ENCODE results near the gene PSRC1. TPM values are rescaled to one million over a fixed set of nuclear protein-coding genes. Genes with fewer than 3 reads are reported as not detected.
"Not testable (repeated sequence)": the region's sequence is repeated elsewhere in the genome, so short reads cannot be mapped to it uniquely, and the experiment has no call there.

Gene PSRC1
- polyA plus RNA-seq, 4 donors = 22.1 to 28.3 (median 26.6) TPM

DNA sequence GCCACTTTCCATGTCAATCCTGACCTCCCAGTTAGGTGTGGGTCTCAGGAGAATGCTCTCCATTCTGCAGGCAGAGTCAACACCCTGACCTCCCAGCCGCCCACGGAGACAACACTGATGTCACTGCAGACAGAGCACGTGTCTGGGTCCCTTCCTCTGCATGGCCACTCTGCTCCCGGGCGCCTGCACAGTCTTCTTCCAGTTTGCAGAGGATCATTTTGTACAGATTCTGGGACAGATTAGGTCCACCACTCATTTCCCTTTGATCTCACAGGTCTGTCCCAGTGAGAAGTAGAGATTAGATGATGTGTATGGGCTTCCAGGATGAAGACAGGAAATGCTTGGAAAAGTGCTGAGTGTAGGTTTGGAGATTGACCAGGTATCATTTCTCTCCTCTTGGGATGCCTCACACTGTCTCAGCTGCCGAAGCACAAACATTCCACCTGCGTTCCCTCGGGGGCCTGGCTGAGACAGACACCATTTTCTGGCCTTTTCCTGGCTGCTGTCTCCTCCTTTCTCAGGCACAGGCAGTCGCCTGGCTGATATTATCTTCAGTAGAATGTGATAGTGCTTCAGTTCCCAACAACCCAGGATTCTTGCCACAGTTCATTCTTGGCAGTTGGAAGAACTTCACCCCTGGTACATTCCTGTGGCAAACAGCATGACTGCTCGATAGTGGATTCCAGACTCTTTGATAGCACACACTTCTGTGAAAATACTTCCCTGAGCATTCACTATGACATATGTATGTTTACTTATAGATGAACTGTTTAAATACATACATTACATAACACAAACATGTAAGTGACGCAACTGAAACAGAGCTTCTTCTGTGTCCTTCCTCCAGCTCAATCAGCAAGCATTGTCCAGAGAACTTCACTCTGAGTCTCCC, 16.0 kb upstream of the PSRC1 start:
- no peak for DNase-seq (ENCODE audit: low read depth in 4 of 4, low spot score in 3 of 4)

DNA sequence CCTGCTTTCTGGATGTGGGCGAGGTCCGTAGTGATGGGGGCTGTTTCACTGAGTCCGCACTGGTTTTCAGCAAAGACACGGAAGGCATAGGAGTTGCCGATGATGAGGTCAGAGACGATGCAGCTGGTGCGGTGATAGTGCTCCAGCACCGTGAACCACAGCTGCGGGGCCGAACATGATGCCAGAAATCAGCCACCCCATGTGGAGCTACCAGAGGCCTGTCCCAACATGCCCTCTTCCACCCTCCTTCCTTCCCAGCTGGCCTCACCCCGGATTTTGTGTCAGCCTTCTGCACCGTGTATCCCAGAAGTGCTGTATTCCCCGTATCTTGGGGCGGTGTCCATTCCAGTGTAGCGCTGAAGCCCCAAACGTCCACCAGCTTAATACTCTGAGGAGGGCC, 13.8 kb upstream of the PSRC1 start:
- DNase-seq (ENCODE audit: low read depth in 4 of 4, low spot score in 3 of 4) = no peak

DNA sequence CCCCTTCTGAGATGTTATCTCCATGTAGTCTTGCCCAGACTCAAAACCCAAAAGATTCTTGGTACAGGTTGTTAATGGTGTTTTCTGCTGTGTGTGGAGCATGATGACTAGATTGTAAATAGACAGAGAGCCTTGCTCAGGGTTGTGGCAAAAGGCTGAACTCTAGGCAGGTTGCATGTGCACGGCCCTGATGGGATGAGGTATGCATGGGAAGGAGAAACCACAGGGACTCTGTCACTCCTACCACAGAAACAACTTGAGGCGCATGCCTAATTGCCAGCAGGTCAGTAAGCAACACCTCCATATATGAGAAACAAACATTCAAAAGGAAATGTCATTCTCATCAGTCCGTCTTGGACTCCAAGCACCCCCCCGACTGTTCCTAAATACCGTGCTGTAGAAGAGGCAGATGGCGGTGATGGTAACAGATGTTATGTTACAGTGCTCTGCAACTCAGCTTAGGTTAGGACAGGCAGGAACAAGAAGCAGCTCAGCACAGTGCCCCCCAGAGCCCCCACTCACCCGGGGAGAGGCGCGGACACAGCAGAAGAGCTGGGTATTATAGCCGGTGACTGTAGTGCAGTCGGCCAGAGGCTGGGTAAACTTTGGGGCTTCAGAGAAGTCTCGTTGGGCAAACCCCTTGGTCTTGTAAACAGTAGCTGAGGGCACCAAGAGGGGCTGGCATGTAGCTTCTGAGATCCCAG, 12.9 kb upstream of the PSRC1 start:
- no peak for DNase-seq (ENCODE audit: low read depth in 4 of 4, low spot score in 3 of 4)

DNA sequence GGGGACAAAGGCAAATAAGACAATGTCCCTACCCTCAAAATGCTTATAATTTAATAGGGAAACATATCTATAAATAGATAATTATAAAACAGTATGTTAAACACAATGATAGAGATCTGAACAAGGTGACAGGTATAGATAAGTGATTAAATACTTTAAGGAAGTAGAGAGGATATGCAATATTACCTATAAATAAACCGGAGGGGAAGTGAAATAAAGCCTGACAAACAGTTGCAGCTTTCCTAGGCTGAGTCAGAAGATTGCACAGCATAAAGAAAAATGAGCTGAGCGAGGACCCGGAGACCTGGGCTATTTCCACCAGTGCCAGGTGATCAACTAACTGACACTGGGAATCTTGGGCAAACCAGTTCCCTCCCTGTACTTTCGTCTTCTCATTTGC, 11.5 kb upstream of the PSRC1 start:
- no peak for DNase-seq (ENCODE audit: low read depth in 4 of 4, low spot score in 3 of 4)

DNA sequence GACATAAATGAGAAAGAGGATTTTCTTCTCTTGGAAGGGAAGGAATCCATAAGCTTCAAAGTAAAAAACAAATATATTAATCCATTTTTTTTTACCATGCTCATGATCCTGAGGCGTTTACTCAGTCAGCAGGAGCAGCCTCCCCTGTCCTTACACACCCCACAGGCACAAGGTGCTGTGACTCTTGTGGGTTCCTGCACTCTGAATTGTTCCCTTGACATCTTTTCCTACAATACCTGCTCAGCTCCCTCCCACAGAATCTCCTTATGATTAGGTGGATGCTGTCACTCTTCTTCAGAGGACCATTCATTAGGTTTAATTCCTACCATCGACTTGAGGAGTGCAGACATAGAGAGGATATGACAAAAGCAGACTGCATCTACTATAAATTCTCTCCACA, 10.1 kb upstream of the PSRC1 start:
- no peak for DNase-seq (ENCODE audit: low read depth in 4 of 4, low spot score in 3 of 4)

DNA sequence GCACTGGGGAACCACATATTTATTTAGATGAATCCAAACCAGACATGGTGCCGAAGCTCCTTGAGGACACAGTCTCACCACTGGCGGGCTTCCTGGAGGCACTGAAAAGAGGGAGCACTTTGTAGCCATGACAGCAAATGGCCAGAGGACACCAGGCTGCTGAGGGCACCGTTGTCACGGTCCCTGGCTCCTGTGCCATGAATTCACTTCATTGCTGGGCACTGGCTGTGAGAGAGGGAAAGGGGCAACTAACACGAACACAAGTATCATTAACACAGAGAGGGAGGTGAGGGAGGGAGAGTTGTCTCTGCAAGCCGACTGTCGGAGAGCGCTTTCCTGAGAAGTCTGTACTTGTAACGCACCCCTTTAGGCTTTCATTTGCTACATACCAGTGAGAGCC, 9.4 kb upstream of the PSRC1 start:
- DNase-seq (ENCODE audit: low read depth in 4 of 4, low spot score in 3 of 4) = no peak

DNA sequence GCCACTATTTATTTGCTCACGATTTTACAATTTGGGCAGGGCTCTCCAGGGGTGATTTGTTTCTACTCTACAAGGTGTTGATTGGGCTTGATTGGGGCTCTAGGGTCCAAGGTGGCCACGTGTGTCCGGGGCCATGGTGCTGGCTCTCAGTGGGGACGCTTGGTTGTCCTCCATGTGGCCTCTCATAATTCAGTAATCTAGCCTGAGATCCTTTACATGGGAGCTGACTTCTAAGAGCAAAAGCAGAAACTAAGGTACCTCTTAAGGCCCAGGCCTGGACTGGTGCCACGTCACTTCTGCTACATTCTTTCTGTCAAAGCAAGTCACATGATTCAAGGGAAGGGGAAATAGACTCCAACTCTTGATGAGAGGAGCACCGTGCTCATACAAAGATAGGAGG, 8.1 kb upstream of the PSRC1 start:
- DNase-seq (ENCODE audit: low read depth in 4 of 4, low spot score in 3 of 4) = no peak

DNA sequence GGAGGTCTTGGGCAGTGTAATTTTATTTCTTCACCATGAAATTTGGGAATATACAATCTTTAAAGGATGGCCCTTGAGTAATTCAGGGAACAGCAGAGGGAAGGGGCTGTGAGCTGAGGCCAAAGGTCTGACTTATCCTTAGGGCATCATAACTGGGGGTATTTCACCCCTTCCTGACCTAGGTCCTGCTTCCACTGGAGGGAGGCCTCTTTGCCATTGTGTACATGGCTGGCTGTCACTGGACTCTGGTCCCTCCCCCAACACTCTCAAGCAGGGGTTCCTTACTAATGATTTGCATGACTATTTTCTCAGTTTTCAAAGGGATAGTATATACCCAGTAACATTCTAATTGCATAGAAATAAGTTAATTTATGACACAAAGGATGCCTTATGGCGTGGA, 7.2 kb upstream of the PSRC1 start:
- no peak for DNase-seq (ENCODE audit: low read depth in 4 of 4, low spot score in 3 of 4)

DNA sequence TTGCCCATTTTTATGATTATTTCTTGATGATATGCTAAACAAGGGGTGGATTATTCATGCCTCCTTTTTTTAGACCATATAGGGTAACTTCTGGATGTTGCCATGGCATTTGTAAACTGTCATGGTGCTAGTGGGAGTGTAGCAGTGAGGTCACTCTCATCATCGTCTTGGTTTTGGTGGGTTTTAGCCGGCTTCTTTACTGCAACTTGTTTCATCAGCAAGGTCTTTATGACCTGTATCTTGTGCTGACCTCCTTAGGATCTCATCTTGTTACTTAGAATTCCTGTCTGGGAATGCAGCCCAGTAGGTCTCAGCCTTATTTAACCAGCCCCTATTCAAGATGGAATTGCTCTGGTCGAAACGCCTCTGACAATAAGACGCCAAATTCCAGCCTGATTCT, 3.8 kb upstream of the PSRC1 start:
- DNase-seq (ENCODE audit: low read depth in 4 of 4, low spot score in 3 of 4) = not testable (repeated sequence)

DNA sequence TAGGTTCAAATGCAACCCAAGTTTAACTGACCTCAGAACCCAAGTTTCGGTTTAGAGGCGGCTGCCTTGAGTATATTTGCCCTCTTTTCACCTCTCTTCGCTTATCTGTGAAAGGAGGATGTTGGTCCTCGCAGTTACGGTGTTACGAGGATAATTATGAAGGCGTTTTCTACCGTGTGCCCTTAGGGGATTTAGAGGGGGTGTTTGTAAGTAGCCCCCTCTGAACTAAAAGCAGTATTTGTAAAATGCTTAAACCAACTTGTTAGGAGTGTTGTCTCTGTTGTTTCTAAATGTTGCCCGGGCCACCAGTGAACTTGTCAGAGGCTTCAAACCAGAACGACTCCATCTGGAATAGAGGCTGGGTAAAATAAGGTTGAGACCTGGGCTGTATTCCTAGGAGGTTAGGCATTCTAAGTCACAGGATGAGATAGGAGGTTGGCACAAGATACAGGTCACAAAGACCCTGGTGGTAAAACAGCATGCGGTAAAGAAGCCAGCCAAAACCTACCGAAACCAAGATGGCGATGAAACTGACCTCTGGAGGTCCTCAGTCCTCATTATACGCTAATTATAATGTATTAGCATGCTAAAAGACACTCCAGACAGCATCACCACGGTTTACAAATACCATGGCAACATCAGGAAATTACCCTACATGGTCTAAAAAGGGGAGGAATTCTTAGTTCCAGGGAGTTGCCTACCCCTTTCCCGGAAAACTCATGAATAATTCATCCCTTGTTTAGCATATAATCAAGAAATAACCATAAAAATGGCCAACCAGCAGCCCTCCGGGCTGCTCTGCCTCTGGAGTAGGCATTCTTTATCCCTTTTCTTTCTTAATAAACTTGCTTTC, 1.0 kb upstream of the PSRC1 start:
- DNase-seq (ENCODE audit: low read depth in 4 of 4, low spot score in 3 of 4) = no peak

DNA sequence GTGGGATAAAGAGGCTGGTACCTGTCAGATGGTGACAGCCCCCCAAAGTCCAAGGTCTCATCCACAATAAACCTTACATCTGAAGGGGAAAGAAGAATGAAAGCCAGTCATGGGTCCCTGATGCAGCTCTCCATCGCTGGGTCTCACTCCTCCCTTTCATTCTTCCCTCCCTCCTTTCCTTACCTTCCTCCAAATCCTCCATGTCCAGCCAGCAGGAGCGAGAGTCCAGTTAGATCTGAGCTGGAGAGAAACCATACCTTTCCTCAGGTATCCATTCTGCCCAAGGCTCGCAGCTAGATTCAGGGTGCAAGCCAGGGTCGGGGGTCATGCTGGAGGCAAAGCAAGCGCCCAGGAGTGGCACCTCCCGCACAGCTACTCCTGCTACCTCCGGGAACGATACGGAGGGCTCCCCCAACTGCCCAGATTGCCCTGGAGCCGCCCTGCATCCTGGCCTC, 421 bp downstream of the PSRC1 start:
- DNase-seq (ENCODE audit: low read depth in 4 of 4, low spot score in 3 of 4) = no peak

DNA sequence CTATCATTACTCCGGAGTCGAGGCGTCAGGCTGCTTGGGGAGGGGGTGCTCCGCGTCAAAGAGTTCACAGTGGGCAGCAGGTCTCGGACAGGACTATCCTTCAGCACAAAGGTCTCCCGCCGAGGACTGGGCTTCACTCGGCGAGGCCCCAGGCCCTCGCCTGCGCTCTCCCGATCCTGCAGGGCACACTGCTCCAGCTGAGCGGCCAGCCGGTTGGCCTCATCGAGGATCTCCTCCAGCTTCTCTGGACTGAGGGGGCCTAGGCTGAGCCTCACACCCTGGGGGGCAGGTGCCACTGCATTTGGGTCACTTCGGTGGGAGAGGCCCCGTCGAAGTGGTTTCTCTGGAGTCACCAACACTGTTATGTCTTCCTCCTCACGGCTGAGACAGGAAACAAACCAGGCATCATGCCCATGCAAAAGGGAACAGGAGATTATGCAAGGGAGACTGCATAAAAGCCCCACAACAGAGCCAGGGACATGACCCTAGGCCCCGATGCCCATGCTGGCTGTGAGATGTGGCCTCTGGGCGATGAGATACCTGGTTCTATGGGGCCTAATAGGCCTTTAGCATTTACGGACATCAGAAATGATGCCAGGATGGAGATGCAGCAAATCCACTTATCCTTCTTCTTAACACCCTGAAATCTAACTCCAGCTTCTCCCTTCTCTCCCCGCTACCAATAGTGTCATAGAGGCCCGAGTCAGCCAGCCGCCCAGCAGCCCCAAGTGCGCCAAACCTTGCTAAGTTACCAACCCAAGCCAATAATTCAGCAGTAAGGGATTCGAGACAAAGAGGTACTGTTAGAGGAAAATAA, 1.1 kb downstream of the PSRC1 start:
- no peak for DNase-seq (ENCODE audit: low read depth in 4 of 4, low spot score in 3 of 4)

DNA sequence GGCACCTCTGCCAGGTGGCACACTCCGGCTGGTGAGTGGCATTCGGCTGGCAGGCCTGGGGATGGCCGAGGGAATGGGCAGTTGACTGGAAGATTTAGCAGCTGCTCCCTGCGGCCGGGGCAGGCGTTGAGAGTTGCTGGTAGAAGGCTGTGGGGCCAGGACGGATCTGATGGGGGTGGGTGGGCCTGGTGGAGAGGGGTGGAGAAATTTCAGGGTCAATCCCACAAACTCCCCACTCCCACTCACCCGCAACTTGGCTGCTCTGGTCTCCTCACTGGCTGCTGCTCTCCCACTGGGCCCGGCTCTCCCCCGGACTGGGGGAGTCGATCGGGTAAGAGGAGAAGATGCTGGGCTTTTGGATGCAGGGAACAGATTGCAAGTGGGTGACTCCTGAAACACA, 2.1 kb downstream of the PSRC1 start:
- DNase-seq (ENCODE audit: low read depth in 4 of 4, low spot score in 3 of 4) = no peak

DNA sequence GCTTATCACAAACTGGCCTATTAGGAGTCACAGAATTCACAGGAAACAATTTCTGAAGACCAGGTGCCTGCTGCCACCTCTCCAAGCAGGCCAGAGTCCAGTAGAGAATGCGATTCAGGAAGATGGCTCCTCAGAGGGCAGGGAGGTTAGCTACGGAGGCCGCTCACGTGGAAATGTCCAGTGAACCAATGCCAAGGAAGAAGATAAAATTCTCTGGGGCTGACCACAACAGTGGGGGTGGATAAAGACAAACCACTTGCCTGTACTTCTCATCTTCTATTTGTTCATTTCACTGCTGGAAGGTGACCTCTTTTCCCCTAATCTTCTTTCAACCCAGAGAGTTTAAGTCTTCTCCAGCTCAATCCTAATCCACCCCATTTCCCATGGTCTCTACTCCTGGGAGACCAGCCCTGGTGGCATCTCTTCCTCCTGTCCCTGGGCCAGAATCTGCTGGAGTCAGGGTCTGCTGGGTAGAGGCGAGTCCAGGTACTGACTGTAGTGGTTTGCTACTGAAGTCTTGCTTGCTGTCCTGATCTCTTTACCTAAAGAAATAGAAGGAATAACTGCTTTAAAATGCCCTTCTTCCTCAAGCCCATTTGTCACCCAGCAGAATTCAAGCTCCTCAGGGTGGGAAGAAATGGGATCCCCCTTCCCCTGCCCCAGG, 3.2 kb downstream of the PSRC1 start:
- no peak for DNase-seq (ENCODE audit: low read depth in 4 of 4, low spot score in 3 of 4)

DNA sequence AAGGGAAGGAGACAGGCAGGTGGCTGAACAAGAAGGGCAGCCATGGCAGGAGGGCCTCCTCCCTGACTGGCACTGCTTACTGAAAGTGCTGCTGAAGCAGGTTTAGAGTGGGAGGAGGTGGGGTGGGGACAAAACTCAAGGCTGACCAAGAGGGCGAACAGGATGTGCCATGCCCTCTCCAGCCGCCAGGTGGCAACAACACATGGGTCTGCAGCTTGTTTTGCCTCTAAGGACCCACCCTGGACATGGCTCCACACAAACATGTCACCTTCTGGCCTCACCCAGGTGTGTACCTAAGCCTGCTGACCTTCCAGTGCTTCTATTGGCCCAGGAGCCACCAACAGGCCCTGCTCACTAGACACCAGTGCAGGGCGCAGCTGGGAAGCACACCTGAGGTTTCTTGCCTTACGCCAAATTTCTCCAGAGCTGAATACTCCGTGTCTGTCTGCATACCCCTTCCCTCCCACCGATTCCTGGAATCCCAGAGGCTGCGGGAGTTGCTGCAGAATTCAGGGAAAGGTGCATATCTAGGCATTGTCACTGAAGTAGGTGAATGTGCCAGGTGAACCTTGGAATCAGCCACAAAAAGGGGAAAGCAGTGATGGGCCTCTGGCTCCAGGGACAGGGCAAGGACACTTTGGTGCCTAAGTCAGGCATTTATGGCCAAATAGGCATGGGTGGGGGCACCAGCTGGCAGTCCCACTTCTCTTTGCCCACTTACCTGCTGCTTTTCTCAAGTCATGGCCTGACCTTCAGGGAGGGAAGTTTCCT, 5.3 kb downstream of the PSRC1 start:
- DNase-seq (ENCODE audit: low read depth in 4 of 4, low spot score in 3 of 4) = no peak

DNA sequence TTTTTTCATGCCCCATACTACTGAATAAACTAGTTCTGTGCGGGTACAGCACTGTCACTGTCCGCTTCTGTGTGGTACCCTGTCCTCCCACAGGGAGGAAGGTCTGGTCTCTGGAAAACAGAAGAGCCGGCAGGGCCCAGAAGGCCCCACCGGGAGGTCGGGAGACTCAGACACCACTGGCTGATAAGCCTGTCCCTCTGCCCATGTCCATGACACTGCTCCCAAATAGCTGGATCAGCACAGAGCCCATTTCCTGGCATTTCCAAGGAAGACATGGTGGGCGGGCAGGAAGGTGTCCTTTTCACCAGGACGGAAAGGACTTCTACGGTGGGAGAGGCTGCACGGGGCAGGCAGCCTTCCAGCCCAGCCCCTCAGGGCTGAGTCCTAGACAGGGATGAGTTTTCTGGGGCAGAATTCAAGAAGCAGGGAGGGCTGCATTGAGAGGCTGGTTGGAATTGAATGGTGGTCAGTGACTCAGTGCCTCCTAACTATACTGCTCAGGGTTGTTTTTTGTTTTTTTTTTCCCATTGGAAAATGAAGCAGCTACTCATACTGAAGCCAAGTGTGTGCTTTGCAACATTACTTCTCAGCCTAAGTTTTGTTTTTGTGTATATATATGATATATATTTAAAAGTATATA, 7.1 kb downstream of the PSRC1 start:
- no peak for DNase-seq (ENCODE audit: low read depth in 4 of 4, low spot score in 3 of 4)

DNA sequence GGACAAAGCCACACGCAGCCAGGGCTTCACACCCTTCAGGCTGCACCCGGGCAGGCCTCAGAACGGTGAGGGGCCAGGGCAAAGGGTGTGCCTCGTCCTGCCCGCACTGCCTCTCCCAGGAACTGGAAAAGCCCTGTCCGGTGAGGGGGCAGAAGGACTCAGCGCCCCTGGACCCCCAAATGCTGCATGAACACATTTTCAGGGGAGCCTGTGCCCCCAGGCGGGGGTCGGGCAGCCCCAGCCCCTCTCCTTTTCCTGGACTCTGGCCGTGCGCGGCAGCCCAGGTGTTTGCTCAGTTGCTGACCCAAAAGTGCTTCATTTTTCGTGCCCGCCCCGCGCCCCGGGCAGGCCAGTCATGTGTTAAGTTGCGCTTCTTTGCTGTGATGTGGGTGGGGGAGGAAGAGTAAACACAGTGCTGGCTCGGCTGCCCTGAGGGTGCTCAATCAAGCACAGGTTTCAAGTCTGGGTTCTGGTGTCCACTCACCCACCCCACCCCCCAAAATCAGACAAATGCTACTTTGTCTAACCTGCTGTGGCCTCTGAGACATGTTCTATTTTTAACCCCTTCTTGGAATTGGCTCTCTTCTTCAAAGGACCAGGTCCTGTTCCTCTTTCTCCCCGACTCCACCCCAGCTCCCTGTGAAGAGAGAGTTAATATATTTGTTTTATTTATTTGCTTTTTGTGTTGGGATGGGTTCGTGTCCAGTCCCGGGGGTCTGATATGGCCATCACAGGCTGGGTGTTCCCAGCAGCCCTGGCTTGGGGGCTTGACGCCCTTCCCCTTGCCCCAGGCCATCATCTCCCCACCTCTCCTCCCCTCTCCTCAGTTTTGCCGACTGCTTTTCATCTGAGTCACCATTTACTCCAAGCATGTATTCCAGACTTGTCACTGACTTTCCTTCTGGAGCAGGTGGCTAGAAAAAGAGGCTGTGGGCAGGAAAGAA, 8.1 kb downstream of the PSRC1 start:
- no peak for DNase-seq (ENCODE audit: low read depth in 4 of 4, low spot score in 3 of 4)
